H1 (cell line): ENCODE measurements around the gene GNG4. TPM values are rescaled to one million over a fixed set of nuclear protein-coding genes. Genes with fewer than 3 reads are reported as not detected.

Source experiments
- BRCA1 ChIP-seq: IDR thresholded peaks from 2 replicates; pipeline ENCODE4 v1.6.1; 2012; ENCODE audit warnings: low read depth, low read length, improper control_type of control experiment
- E2F6 ChIP-seq: IDR thresholded peaks from 2 replicates; pipeline ENCODE4 v1.6.1; 2012; ENCODE audit warnings: inconsistent platforms
- polyA plus RNA-seq, 7 experiments: library from polyadenylated mRNA; depleted of rRNA in 3 of 7; stranded (reverse) in 5 of 7; unstranded in 2 of 7; fragments of >200 nt in 5 of 7; fragments of 200-250 nt in 2 of 7; gene quantifications; 1 replicate in 5 of 7; 2 replicates in 1 of 7; 4 replicates in 1 of 7; pipeline versions ENCODE4 v1.2.1 to v1.2.3, GENCODE V29; 2011 to 2013; ENCODE audit warnings: missing spikeins in 2 of 7, mixed read lengths in 2 of 7
- total RNA-seq: library from RNA; stranded (reverse); fragmentation: NEBNext Ultra II Directional; extraction: Animal tissue kit (Norgen Biotek cat#: 25700); gene quantifications from 2 replicates; pipeline ENCODE4 v1.2.1, GENCODE V29; 2021

GNG4 gene
- total and polyA plus RNA-seq, 2 of the 8 experiments (the other 6 are each of a cell fraction or from before 2014, with no cell fraction given) = 95.5 to 96.8 TPM

GRCh38 chr1:235642011-235642942, 7.3 kb downstream of the GNG4 start (continued):
- TF ChIP-seq E2F6 = 0 out of 2 replicates have a peak, but pooled peaks have one; percentile 39
- TF ChIP-seq BRCA1 = no peak
